OCI-M2 (cell line): ENCODE results near the gene RYK.
"Not testable (repeated sequence)": the region's sequence is repeated elsewhere in the genome, so short reads cannot be mapped to it uniquely, and the experiment has no call there.

Experiments
- DNase-seq: peaks from one replicate; lab custom pipeline; 2025; ENCODE audit not compliant: unreplicated experiment; lab: John Stamatoyannopoulos, UW

The RYK gene

DNA sequence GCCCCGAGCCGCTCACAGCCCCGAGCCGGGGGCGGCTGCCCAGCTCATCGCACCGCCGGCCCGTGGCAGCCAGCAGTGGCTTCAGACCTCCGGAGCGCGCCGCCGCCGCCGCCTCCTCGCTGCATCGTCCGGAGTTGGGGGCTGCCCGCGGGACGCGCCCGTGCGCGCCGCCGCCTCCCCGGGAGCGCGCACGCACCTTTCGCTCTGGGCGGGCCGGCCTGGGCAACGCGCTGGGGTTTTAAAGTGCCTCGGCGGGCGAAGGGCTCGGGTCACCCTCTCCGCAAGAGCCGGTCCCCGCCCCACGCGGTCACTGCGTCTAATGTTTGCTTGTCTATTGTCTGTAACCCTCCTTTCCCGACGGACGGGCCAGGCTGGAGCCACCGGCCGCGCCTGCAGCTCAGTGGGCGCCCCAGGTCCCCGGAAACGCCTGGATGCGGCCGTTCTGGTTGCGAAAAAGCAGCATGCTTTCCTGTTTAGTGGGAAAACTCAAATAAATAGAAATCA lies at the start of gene RYK:
TSS of gene RYK (minus strand) at position 143 of the 504 bp plus-strand sequence. CDS start 205 bp downstream, outside the sequence.
- no peak for DNase-seq

DNA sequence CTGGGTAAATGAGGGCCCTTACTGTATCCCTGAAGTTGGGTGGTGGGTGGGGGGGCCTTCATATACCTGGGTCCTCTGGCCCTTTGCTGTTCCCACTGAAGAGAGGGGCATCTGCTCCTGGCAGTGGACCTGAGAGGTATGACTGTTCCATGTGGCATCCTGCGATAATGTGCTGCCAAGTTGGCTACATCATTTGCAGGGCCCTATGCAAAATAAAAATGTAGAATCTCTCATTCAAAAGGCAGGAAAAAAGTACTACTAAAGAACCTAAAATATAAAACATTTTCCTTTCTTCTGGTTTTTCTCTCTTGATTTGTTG lies 49.2 kb upstream of the RYK start:
- DNase-seq = no peak

DNA sequence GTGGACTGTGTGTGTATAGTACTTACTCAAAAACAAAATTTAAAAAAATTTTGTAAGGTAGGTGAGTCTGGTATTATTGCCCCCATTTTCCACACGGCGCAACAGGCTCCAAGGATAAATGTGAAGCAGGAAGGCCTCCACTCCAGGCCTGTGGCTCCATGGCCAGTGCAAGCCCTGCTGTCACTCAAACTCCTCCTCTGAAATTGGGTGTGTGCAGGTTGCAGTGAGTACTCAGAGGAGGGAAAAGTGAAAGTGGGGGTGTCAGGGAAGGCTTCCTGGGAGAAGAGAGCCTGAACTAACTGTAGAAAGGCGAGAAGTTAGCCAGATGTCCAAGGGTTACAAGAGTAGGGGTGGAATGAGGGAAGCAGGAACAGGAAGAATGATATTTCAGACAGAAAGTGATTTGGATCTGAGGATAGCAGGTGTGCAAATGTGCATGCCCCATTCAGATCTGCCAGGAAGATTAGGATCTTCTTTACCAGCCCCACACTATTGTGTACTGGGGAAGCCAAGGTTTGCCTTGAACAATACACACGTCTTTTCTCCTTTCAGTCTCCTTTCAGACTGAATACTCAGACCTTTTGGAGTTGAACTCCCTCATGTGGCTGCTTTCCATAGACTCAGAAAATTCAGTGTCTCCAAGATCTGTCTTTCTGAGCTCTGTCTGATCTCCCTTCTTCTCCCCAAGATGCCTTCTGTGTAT lies 48.7 kb upstream of the RYK start:
- no peak for DNase-seq

DNA sequence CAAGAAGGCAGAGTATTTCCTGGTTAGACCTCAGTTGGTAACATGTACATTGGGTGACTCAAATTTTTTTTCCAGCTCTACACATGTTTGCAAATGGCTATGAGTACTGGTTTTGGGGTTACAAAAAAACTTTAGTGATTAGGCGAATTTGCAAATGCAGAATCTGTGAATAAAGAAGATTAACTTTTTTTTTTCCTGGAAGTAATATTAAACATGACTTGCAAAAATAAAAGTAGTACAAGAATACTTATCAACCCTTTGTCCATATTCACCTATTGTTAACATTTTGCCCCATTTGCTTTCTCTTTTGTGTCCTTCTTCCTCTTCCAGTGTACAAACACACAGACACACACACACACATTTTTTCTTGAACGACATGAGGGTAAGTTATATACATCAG lies 47.6 kb upstream of the RYK start:
- DNase-seq = no peak

DNA sequence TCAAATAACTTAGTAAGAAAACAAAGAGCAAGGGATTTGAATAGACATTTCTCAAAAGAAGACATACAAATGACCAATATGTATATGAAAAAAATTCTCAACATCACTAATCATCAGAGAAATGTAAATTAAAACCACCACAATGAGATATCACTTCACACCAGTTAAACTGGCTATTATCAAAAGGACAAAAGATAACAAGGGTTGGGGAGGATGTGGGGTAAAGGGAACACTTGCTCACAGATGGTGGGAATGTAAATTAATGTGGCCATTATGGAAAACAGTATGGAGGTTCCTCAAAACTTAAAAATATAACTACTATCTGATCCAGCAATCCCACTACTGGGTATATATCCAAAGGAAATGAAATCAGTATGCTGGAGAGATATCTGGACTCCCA lies 46.0 kb upstream of the RYK start:
- no peak for DNase-seq

DNA sequence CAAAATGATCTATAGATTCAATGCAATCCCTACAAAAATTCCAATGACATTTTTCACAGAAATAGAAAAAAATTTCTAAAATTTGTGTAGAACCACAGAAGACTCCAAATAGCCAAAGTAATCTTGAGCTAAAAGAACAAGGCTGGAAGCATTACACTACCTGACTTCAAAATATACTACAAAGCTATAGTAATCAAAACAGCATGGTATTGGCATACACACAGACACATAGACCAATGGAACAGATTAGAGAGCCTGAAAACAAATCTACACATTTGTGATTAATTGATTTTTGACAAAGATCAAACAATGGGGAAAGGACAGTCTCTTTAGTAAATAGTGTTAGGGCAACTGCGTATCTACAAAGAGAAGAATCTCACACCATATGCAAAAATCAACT lies 45.3 kb upstream of the RYK start:
- DNase-seq = no peak

DNA sequence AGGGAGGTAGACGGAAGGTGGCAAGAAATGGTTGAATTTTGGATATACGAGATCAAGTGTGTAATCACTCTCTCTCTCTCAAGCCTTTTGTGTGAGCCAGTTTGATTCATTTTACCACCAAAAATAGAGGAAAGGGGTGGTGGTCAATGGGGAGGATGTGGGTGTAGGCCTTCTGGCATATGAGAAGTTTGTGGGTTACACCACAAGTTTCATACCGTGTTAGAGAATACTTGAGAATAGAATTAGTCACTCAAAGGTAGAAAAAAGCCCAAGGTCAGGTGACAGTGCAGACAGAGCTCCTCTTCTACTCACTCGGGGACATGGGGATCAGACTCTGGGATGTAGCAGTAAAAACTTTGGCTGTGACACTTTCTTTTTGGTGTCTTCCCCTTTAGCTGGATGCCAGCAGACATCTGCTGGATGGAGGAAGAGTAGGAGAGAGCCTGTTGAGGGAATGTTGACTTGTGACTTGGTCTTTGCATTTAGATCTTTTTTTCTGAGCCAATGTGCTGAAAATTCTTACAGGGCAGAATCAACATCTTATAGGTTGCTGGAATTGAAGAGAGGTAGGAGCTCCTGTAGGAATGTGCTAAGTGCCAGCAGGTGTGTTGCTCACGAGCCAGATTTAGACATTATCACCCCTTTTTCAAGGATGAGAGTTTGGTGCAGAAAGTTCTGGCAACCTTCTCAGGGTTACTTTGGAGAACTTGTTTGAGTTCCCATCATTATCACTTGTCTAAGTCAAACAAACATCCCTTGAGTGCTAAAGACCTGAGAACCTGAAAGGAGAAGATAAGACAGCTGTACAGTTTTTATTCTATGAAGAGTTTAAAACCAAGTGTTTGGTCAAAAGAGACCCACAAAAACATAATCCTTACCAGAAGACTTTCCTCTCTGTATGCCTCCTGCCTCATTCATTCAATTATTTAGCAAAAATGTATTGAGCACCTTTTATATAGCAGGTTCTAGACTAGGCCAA lies 43.9 kb upstream of the RYK start:
- DNase-seq = no peak

DNA sequence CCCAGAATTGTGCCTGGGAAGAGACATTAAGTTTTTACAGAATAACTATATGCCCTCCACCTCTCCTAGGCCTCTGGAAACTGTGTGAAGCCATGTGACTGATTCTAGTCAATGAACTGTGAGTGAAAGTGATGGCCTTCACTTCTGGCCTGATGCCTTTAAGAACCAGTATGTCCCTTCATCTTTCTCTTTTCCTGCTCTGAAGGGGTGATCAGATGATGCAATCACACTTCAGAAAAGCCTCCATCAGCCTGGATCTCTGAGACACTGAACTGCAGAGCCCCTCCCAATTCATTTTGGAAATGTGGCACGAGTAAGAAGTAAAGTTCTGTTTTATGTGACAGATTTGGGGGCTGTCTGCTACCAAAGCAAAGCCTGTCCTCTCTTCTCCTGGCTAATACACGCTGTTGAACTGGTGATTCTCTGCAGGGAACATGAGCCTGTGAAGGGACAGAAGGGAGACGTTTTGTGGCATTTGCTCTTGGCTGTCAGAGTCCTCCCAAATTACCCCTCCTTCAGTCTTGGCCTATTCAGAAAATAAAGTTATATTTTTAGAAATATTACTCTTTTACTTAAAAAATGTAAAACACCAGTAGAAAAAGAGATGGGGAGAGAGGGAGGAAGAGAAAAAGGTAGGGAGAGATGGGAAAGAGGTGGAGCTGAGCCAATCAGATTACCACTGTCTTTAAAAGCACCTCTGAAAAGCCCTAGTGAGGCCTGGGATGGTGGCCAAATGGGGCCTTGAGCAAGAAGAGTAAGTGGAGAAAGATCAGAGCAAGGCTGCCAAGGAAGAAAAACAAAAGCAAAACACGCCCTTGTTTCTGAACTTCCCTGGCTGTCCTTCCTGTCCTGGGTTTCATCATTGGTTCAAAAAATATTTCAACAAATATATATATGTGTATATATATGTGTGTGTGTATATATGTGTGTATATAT lies 40.9 kb upstream of the RYK start:
- DNase-seq = no peak

DNA sequence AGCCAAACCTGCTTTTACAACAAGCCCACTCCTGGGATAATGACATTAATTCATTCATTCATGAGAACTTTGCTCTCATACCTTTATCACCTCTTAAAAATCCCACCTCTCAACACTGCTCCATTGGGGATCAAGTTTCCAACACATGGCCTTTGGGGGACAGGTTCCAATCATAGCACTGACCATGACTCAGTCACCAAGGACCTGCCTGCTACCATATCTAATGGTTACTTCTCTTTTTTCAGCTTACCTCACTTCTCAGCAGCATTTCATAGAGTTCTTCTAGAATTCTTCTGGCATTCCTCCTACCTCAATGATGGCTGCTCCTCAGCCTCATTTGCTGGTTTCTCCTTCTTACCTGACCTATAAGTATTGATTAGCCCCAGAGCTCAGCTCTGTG lies 36.9 kb upstream of the RYK start:
- DNase-seq = no peak

DNA sequence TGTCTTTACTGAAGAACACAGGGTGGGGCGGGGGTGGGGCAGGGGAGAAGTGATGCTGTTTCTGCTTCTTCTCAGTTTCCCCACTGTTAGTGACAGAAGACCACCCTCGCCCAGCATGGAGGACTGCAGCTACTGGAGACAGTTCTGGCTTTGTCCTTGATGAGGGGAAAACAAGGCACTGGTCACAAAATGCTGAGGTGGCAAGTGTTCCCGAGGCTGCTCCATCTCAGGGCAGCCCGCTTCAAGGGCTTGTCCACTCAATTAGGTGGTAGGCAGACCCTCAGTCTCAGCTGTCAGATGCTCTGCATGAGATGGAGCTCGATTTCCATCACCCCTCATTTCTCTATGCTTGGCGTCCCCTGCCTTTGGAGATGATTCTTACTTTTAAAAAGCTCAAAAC lies 33.8 kb upstream of the RYK start:
- DNase-seq = no peak

DNA sequence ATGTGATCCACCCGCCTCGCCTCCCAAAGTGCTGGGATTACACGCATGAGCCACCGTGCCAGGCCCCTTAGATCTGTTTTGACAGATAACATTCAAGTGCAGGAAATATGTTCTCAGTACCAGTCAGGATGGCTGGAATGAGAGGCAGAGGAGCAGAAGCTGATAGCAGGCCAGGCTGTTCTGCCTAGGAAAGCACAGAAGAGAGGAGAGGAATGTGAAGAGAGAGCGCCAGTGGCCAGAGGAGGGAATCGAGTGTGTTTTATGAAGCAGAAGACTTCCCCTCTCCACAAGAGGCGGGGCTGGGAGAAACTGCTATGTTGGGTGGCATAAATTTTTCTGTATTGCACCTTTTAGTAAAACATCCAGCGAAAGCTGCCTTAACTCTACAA lies 32.0 kb upstream of the RYK start:
- no peak for DNase-seq

DNA sequence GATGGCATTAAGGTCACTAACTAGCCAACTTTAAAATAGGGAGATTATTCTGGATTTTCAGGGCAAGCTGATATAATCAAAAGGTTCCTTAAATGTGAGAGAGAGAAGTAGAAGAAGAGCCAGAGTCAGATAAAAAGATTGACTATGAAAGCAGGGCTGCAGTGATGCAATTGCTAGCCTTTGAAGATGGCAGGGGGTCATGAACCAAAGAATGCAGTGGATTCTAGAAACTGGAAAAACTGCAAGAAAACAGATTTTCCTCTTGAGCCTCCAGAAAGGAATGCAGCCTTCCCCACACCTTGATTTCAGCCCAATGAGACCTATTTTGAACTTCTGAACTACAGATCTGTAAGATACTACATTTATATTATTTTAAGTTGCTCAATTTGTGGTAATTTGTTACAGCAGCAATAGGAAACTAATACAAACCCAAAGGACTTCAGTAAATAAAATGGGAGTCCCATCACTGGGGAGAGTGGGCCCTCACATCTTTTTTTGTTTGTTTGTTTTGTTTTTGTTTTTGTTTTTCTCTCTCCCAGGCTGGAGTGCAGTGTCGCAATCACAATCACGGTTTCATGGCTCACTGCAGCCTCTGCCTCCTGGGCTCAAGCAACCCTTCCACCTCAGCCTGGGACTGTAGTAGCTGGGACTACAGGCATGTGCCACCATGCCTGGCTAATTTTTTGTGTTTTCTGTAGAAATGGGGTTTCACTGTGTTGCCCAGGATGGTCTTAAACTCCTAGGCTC lies 31.4 kb upstream of the RYK start:
- DNase-seq = no peak

DNA sequence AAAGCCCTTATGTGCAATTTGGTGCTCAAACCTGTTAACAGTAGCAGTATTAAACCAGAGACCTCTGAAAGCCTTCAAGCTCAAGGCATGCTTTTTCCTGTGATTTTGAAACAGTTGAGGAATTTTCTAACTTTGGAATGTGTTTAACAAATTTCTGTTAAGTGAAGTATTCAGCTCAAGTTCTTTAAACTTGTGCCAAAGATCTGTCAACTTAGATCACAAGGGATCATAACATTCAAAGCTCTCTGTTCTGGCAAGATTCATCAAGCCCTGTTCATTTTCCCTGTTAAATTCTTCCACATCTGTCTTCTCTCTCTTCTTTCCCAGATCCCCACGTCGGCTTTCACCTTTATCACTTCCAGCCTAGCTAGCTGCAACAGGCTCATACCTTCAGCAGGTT lies 28.8 kb upstream of the RYK start:
- DNase-seq = no peak

DNA sequence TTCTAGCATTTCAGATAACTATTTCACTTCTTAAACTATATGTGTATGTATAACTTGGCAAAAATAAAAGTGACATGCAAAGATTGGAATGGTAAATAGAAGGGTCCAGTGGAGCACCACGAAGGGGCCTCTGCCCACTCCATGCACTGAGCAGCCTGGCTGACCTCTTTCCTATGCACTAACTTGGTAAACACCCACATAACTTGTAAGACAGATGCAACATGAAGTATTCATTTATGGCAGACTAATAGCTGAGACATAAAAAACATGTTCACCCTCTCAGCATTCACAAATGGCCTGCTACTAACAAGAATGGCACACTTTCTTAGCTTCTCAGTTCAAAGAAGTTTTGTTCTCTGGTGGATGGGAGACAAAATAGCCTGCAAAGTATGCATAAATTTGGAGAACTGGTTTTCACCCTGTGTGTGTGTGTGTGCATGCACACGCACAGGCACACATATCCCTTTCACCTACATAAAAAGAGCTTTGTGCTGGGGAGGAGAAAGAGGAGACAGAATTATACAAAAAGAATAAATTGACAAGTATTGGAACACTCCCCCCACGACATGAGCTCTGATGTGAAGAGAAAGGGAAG lies 26.5 kb upstream of the RYK start:
- no peak for DNase-seq

DNA sequence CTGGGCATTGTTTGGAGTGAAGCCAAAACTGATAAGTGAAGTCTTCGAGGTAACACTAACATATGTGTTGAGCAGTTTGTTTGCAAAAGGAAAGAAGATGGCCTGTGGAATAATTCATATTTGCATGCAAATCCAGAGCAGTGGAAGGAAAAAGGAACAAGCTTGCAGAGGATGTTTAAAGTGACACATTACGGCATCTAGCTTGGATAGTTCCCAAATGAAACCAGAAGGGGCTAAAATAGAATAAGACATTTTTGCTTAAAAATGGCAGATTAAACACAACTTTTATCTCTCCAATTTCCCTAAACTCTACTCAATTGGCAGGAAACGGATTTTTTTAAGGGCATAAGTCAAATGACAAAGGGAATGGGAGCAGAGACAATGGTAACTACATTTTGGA lies 25.4 kb upstream of the RYK start:
- no peak for DNase-seq

DNA sequence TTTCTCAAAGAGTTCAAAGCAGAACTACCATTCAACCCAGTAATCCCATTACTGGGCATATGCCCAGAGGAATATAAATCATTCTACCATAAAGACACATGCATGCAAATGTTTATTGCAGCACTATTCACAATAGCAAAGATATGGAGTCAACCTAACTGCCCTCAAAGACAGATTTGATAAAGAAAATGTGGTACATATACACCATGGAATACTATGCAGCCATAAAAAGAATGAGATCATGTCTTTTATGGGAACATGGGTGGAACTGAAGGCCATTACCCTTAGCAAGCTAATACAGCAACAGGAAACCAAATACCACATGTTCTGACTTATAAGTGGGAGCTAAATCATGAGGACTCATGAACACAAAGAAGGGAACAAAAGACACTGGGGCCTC lies 24.5 kb upstream of the RYK start:
- not testable (repeated sequence) for DNase-seq

DNA sequence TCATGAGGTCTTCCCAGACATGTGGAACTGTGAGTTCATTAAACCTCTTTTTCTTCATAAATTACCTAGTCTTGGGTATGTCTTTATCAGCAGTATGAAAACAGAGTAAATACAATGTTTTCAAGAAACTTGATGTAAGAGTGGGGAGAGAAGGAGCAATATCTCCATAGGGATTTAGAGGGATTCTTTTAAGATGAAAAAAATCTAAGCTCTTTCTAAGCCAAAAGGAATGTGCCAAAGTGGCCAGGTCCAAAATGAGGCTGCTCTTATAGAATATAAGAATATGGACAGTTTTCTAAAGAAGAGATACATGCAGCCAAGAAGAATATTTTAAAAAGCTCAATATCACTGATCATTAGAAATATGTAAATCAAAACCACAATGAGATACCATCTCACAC lies 23.9 kb upstream of the RYK start:
- DNase-seq = no peak

DNA sequence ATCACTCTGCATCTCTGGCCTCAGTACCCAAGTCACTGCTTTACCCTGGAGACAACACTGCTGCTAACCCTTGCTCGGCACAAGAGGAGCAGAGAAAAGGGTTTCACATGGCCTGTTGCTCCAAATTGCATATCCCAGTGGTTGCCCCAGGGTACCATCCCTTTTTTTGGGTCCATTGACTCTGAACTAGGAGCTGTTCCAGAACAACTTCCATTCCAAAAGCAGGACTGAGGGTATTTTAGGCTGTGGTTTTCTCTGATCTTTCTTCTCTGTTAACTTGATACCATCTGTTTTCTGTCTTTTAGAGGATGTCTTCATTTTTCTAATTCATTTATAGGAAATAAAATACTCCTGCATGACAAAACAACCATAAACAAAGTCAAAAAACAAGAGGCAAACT lies 17.3 kb upstream of the RYK start:
- no peak for DNase-seq

DNA sequence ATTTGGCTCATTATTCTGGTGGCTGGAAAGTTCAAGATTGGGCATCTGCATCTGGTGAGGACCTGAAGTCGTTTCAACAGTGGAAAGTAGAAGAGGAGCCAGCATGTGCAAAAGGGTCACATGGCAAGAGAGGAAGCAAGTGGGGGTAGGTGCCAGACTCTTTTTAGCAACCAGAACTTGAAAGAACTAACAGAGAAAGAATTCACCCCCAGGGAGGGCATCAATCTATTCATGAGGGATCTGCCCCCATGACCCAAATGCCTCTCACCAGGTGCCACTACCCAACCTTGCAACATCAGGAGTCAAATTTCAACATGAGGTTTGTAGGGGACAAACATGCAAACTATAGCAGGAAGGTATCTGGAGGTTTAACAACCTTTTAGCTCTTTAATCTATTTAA lies 10.3 kb upstream of the RYK start:
- DNase-seq = no peak

DNA sequence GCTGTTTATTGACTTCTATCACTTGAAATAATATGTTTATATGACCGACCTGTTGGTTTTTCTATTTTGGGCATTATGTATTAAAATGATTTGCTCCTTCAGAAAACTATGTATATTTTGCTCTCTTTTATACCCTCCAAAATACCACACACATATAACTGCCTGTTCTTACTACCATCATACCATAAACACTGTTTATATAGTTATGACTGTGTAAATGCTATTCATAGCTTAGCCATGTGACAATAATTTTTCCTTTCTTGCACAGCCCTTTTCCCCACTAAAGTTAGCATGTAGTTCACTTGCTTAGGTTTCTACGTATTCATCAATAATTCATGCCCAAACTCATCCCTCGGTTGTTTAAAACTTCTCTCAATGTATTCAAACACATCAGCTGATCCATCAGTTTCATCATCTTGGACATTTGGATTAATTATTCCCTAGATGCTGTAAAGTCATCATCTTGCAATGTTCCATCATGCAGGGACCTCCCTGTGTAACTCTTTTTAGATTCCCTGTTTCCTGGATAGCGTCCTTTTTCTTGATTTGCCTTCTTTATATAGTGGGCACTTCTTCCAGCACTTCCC lies 8.2 kb upstream of the RYK start:
- DNase-seq = no peak
